GM23338 (cell line): ENCODE data around the gene MAN1C1. TPM values are rescaled to one million over a fixed set of nuclear protein-coding genes. Genes with fewer than 3 reads are reported as not detected.

ENCODE experiments used
- ATAC-seq: fragments of 200-7000 bp; cut with Tn5 transposase; 3 replicates; pipeline ENCODE4 v1.9.1; 2020
- DNase-seq: peaks from one replicate; pipeline ENCODE4 v3.0.0-alpha.2; 2015; ENCODE audit warnings: low spot score
- H2AFZ ChIP-seq: fragments of 200-600 bp; sonication (generic); 2 replicates; pipeline ENCODE4 v1.8.0; 2016; ENCODE audit warnings: antibody characterized with exemption, mild to moderate bottlenecking, moderate library complexity
- H3F3A ChIP-seq: fragments of 200-600 bp; sonication (generic); replicated peaks from 2 replicates; pipeline ENCODE4 v1.8.0; 2017; ENCODE audit warnings: antibody characterized with exemption, mixed run types, low read depth
- H3K27ac ChIP-seq: fragments of 200-600 bp; sonication (generic); 2 replicates; pipeline ENCODE4 v1.6.1; 2016; ENCODE audit warnings: low read depth
- H3K27me3 ChIP-seq: fragments of 200-600 bp; sonication (generic); 2 replicates; pipeline ENCODE4 v1.8.0; 2016; ENCODE audit warnings: mild to moderate bottlenecking, mixed run types, moderate library complexity; ENCODE audit not compliant: insufficient read depth
- H3K36me3 ChIP-seq: fragments of 200-600 bp; sonication (generic); 2 replicates; pipeline ENCODE4 v1.8.0; 2016; ENCODE audit warnings: mild to moderate bottlenecking; ENCODE audit not compliant: insufficient read depth
- H3K4me1 ChIP-seq: fragments of 200-600 bp; sonication (generic); 2 replicates; pipeline ENCODE4 v1.8.0; 2016; ENCODE audit warnings: mild to moderate bottlenecking, moderate library complexity; ENCODE audit not compliant: insufficient read depth
- H3K4me2 ChIP-seq: fragments of 200-600 bp; sonication (generic); 2 replicates; pipeline ENCODE4 v1.7.1; 2017; ENCODE audit warnings: mixed run types
- H3K4me3 ChIP-seq: fragments of 200-600 bp; sonication (generic); 2 replicates; pipeline ENCODE4 v1.6.1; 2016; ENCODE audit warnings: mixed run types
- H3K79me2 ChIP-seq: fragments of 200-600 bp; sonication (generic); replicated peaks from 2 replicates; pipeline ENCODE4 v1.8.0; 2017; ENCODE audit warnings: mild to moderate bottlenecking; ENCODE audit not compliant: insufficient read depth
- H3K9me2 ChIP-seq: fragments of 200-600 bp; sonication (generic); 2 replicates; pipeline ENCODE4 v1.8.0; 2017; ENCODE audit not compliant: insufficient read depth
- H4K20me1 ChIP-seq: fragments of 200-600 bp; sonication (generic); replicated peaks from 2 replicates; pipeline ENCODE4 v1.8.0; 2017; ENCODE audit warnings: mild to moderate bottlenecking; ENCODE audit not compliant: insufficient read depth
- H3K27ac Mint-ChIP-seq: 2 replicates; pipeline ENCODE4 v1.8.0; 2020; ENCODE audit warnings: inconsistent platforms, mild to moderate bottlenecking, moderate library complexity, mixed read lengths
- H3K27me3 Mint-ChIP-seq: 3 replicates; pipeline ENCODE4 v1.8.0; 2022; ENCODE audit warnings: low read depth, mild to moderate bottlenecking, moderate library complexity, mixed read lengths, inconsistent platforms; ENCODE audit not compliant: insufficient read depth, poor library complexity
- H3K36me3 Mint-ChIP-seq: 3 replicates; pipeline ENCODE4 v1.8.0; 2021; ENCODE audit warnings: low read depth, mild to moderate bottlenecking, inconsistent platforms, moderate library complexity, mixed read lengths
- H3K4me1 Mint-ChIP-seq: 3 replicates; pipeline ENCODE4 v1.8.0; 2020; ENCODE audit warnings: mild to moderate bottlenecking, inconsistent platforms, mixed read lengths
- H3K4me3 Mint-ChIP-seq: 3 replicates; pipeline ENCODE4 v1.8.0; 2021; ENCODE audit warnings: moderate library complexity, mild to moderate bottlenecking, inconsistent platforms, mixed read lengths
- H3K9me3 Mint-ChIP-seq: 3 replicates; pipeline ENCODE4 v1.8.0; 2020; ENCODE audit warnings: moderate library complexity, mild to moderate bottlenecking, inconsistent platforms, mixed read lengths
- CREB1 ChIP-seq: fragments of 250-450 bp; sonication (Bioruptor Pico); IDR thresholded peaks from 2 replicates; pipeline ENCODE4 v1.5.0; 2020; ENCODE audit warnings: low read depth, mild to moderate bottlenecking, moderate library complexity
- CTCF ChIP-seq, 2 experiments: fragments of 200-600 bp in 1 of 2; sonication (generic) in 1 of 2; conservative IDR thresholded peaks; 2 replicates each; pipeline versions ENCODE4 v1.5.1 to v1.6.1; 2016 to 2017; ENCODE audit warnings: antibody characterized with exemption in 2 of 2, low read depth in 2 of 2, mild to moderate bottlenecking in 2 of 2, moderate library complexity in 1 of 2
- ETS1 ChIP-seq: IDR thresholded peaks from 2 replicates; pipeline ENCODE4 v1.6.1; 2016; ENCODE audit warnings: antibody characterized with exemption
- EZH2 ChIP-seq: fragments of 200-600 bp; sonication (generic); IDR thresholded peaks from one replicate; pipeline ENCODE4 v1.8.0; 2017; ENCODE audit warnings: antibody characterized with exemption, mild to moderate bottlenecking, low read depth; ENCODE audit not compliant: unreplicated experiment
- EZH2phosphoT487 ChIP-seq: fragments of 200-600 bp; sonication (generic); IDR thresholded peaks from one replicate; pipeline ENCODE4 v1.8.1; 2018; ENCODE audit warnings: antibody characterized with exemption; ENCODE audit not compliant: unreplicated experiment
- JUNB ChIP-seq: IDR thresholded peaks from one replicate; pipeline ENCODE4 v1.6.1; 2016; ENCODE audit warnings: antibody characterized with exemption; ENCODE audit not compliant: unreplicated experiment
- NANOG ChIP-seq: IDR thresholded peaks from 2 replicates; pipeline ENCODE4 v1.6.1; 2016; ENCODE audit warnings: antibody characterized with exemption, borderline replicate concordance
- REST ChIP-seq: IDR thresholded peaks from one replicate; pipeline ENCODE4 v1.6.1; 2018; ENCODE audit warnings: antibody characterized with exemption; ENCODE audit not compliant: unreplicated experiment
- STAT1 ChIP-seq: IDR thresholded peaks from one replicate; pipeline ENCODE4 v1.6.1; 2016; ENCODE audit warnings: antibody characterized with exemption; ENCODE audit not compliant: unreplicated experiment
- ZNF114 ChIP-seq: fragments of 250-450 bp; sonication (Bioruptor Pico); IDR thresholded peaks from 2 replicates; pipeline ENCODE4 v1.5.0; 2020; ENCODE audit warnings: mild to moderate bottlenecking, moderate library complexity
- ZNF331 ChIP-seq: fragments of 250-450 bp; sonication (Bioruptor Pico); IDR thresholded peaks from 2 replicates; pipeline ENCODE4 v1.5.0; 2020; ENCODE audit warnings: low read depth, mild to moderate bottlenecking, moderate library complexity
- ZNF462 ChIP-seq: fragments of 250-450 bp; sonication (Bioruptor Pico); IDR thresholded peaks from 2 replicates; pipeline ENCODE4 v1.5.0; 2020; ENCODE audit warnings: mild to moderate bottlenecking, moderate library complexity
- polyA plus RNA-seq: library from polyadenylated mRNA; unstranded; fragments of >200 nt; fragmentation: Nextera tagmentation; extraction: Ambion mirVana; gene quantifications from 2 replicates; pipeline ENCODE4 v1.2.1, GENCODE V29; 2016
- total RNA-seq: library from RNA; depleted of rRNA; stranded (reverse); fragments of >200 nt; shearing (Covaris generic); gene quantifications from 2 replicates; pipeline ENCODE4 v1.2.3, GENCODE V29; 2014

Gene MAN1C1
- total and polyA plus RNA-seq, 2 experiments from 2014 or later: 5.4 to 13.6 TPM

- H3K4me2 ChIP-seq: no peak overlapping the region
- no peaks in the 10 kb centered on the region for H3K79me2 ChIP-seq
- TF ChIP-seq STAT1 (no peak), CTCF (conservative IDR thresholded peaks at IDR 0.05; ENCODE audit: low read depth in 2 of 2) (no peak), REST (no peak), EZH2 (no peak), JUNB (no peak), ZNF331 (no peak), ZNF114 (CRISPR knock-in tag) (no peak), ZNF462 (no peak), NANOG (no peak), ETS1 (no peak), CREB1 (CRISPR knock-in tag) (no peak), EZH2phosphoT487 (no peak)
- Mint-ChIP-seq H3K36me3 (no peaks in the 10 kb centered on the region), H3K27me3 (peaks cover 2% of the 10 kb centered on the region), H3K27ac (no peak overlapping the region), H3K9me3 (peaks cover 3% of the 10 kb centered on the region; the same call in 1 of the 3 replicates), H3K4me1 (peaks cover 6% of the 10 kb centered on the region), H3K4me3 (no peak overlapping the region)
- H3K9me2 ChIP-seq: no peaks in the 10 kb centered on the region
- no peaks in the 10 kb centered on the region for H3K27me3 ChIP-seq
- ATAC-seq (no peak), DNase-seq (no peak)
- no peaks in the 10 kb centered on the region for H3K4me1 ChIP-seq
- no peaks in the 10 kb centered on the region for H3F3A ChIP-seq
- H4K20me1 ChIP-seq: no peaks in the 10 kb centered on the region
- no peak overlapping the region for H2AFZ ChIP-seq
- H3K4me3 ChIP-seq: no peak overlapping the region
- no peak overlapping the region for H3K27ac ChIP-seq
- no peaks in the 10 kb centered on the region for H3K36me3 ChIP-seq
Measured at GRCh38 chr1:25732821-25733220, 116.2 kb downstream of the MAN1C1 start.
